ENCODE data around the gene ZNF236.

DNA sequence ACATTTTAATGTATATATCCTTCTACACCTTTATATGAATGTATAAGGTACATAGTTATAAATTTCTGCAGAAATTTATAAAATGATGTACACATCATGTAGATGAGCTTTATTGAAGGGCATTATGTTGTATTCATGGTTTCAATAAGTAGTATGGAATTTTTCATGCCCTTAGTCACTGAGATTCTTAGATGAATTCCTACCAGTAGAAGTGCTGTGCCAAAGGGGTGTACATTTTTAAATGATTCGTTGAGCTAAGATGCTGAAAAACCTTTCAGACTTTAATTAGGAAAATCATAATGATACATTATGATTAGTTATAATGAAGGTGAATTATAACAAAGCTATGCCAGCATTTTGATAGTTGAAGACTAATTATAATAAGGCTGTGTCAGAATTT lies 115.2 kb downstream of the ZNF236 start:
- TF ChIP-seq, protein P1, sequence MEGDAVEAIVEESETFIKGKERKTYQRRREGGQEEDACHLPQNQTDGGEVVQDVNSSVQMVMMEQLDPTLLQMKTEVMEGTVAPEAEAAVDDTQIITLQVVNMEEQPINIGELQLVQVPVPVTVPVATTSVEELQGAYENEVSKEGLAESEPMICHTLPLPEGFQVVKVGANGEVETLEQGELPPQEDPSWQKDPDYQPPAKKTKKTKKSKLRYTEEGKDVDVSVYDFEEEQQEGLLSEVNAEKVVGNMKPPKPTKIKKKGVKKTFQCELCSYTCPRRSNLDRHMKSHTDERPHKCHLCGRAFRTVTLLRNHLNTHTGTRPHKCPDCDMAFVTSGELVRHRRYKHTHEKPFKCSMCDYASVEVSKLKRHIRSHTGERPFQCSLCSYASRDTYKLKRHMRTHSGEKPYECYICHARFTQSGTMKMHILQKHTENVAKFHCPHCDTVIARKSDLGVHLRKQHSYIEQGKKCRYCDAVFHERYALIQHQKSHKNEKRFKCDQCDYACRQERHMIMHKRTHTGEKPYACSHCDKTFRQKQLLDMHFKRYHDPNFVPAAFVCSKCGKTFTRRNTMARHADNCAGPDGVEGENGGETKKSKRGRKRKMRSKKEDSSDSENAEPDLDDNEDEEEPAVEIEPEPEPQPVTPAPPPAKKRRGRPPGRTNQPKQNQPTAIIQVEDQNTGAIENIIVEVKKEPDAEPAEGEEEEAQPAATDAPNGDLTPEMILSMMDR (IDR thresholded peaks at IDR 0.05; ENCODE audit: control extremely low read depth in 1 of 3, insufficient read depth in 1 of 3, low read depth in 1 of 3, low read length in 3 of 3), result no peak
- TF ChIP-seq, protein P2, sequence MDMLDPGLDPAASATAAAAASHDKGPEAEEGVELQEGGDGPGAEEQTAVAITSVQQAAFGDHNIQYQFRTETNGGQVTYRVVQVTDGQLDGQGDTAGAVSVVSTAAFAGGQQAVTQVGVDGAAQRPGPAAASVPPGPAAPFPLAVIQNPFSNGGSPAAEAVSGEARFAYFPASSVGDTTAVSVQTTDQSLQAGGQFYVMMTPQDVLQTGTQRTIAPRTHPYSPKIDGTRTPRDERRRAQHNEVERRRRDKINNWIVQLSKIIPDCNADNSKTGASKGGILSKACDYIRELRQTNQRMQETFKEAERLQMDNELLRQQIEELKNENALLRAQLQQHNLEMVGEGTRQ (IDR thresholded peaks at IDR 0.05; ENCODE audit: low read length), result no peak
- TF ChIP-seq CHD2 (IDR thresholded peaks at IDR 0.05; ENCODE audit: low read length), result no peak
- TF ChIP-seq, protein P3, sequence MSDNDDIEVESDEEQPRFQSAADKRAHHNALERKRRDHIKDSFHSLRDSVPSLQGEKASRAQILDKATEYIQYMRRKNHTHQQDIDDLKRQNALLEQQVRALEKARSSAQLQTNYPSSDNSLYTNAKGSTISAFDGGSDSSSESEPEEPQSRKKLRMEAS (IDR thresholded peaks at IDR 0.05), result no peak
- TF ChIP-seq RAD21 (IDR thresholded peaks at IDR 0.05 in 1 of 2, conservative IDR thresholded peaks at IDR 0.05 in 1 of 2; ENCODE audit: low read depth in 2 of 2, low read length in 2 of 2), result no peak
- no peak for TF ChIP-seq RFX5 (IDR thresholded peaks at IDR 0.05; ENCODE audit: borderline replicate concordance, low read depth, low read length)
- no peak for TF ChIP-seq POLR2A (IDR thresholded peaks at IDR 0.05; ENCODE audit: control extremely low read depth in 1 of 2, low read depth in 2 of 2, low read length in 2 of 2)
- no peak for TF ChIP-seq EZH2 (IDR thresholded peaks at IDR 0.05; ENCODE audit: low read depth, low read length, severe bottlenecking)

All from H1 (cell line).